ENCODE data around the gene DNAJC7. TPM values are rescaled to one million over a fixed set of nuclear protein-coding genes. Genes with fewer than 3 reads are reported as not detected.

The DNAJC7 gene
- total RNA-seq: 80.9 and 81.3 TPM in 2 replicates

GRCh38 chr17:42016941-42017865 is at the start of gene DNAJC7:
DNAJC7 (minus strand) TSS chr17:42017439; CDS start chr17:42017416, 23 bp downstream.

GRCh38 chr17:42050393-42051012 is 33.3 kb upstream of the DNAJC7 start, which contains the start of gene C17orf113:
C17orf113 (minus strand) TSS chr17:42050601; CDS start chr17:42043376, 7,225 bp downstream.

GRCh38 chr17:42019509-42020404 is 2.5 kb upstream of the DNAJC7 start, which contains the start of gene NKIRAS2:
NKIRAS2 (plus strand) TSS chr17:42020090; CDS start chr17:42021578, 1,488 bp downstream.

GRCh38 chr17:41966463-41967140 is 50.6 kb downstream of the DNAJC7 start, which contains the start of gene CNP:
CNP (plus strand) TSS chr17:41966795; CDS start chr17:41966885, 90 bp downstream.

GRCh38 chr17:41930009-41930832 is 87.0 kb downstream of the DNAJC7 start, which contains the start of gene ODAD4:
ODAD4 (plus strand) TSS chr17:41930617; CDS start chr17:41930724, 107 bp downstream.

Other genes starting within 250 kb of the DNAJC7 start
- gene JUP, start 230.7 kb downstream of the DNAJC7 start, total RNA-seq: 5.1 and 9.0 TPM in 2 replicates
- gene P3H4, start 205.5 kb downstream of the DNAJC7 start, total RNA-seq: 41.6 and 49.8 TPM in 2 replicates
- 340 and 384 TPM in 2 replicates for gene FKBP10, start 204.4 kb downstream of the DNAJC7 start, total RNA-seq
- 77.0 and 90.6 TPM in 2 replicates for gene NT5C3B, start 181.2 kb downstream of the DNAJC7 start, total RNA-seq
- gene KLHL10, start 179.6 kb downstream of the DNAJC7 start, total RNA-seq: 0.13 and 0.43 TPM in 2 replicates
- 28.7 and 34.7 TPM in 2 replicates for gene KLHL11, start 152.0 kb downstream of the DNAJC7 start, total RNA-seq
- 109 and 118 TPM in 2 replicates for gene ACLY, start 98.5 kb downstream of the DNAJC7 start, total RNA-seq
- 1.3 and 3.9 TPM in 2 replicates for gene ODAD4, start 86.8 kb downstream of the DNAJC7 start, total RNA-seq
- gene CNP, start 50.6 kb downstream of the DNAJC7 start, total RNA-seq: 67.1 and 73.0 TPM in 2 replicates
- 23.5 and 26.4 TPM in 2 replicates for gene NKIRAS2, start 2.7 kb upstream of the DNAJC7 start, total RNA-seq
- gene C17orf113, start 33.2 kb upstream of the DNAJC7 start, total RNA-seq: 0.11 and 0.26 TPM in 2 replicates
- gene ZNF385C, start 81.0 kb upstream of the DNAJC7 start, total RNA-seq: not detected in 2 replicates
- 15.0 and 15.2 TPM in 2 replicates for gene DHX58, start 95.3 kb upstream of the DNAJC7 start, total RNA-seq
- 6.5 and 9.6 TPM in 2 replicates for gene KAT2A, start 103.9 kb upstream of the DNAJC7 start, total RNA-seq
- gene HSPB9, start 105.4 kb upstream of the DNAJC7 start, total RNA-seq: not detected in 2 replicates
- gene RAB5C, start 137.6 kb upstream of the DNAJC7 start, total RNA-seq: 78.4 and 80.0 TPM in 2 replicates
- gene KCNH4, start 163.7 kb upstream of the DNAJC7 start, total RNA-seq: under 0.01 TPM in 1 of 2 replicates, not detected in the other
- gene HCRT, start 168.0 kb upstream of the DNAJC7 start, total RNA-seq: not detected in 2 replicates
- 22.8 and 24.3 TPM in 2 replicates for gene GHDC, start 177.1 kb upstream of the DNAJC7 start, total RNA-seq